Measurements from ENCODE around the gene TSPY9. TPM values are rescaled to one million over a fixed set of nuclear protein-coding genes. Genes with fewer than 3 reads are reported as not detected.
"Not testable (repeated sequence)": the region's sequence is repeated elsewhere in the genome, so short reads cannot be mapped to it uniquely, and the experiment has no call there.

TSPY9 gene, protein sequence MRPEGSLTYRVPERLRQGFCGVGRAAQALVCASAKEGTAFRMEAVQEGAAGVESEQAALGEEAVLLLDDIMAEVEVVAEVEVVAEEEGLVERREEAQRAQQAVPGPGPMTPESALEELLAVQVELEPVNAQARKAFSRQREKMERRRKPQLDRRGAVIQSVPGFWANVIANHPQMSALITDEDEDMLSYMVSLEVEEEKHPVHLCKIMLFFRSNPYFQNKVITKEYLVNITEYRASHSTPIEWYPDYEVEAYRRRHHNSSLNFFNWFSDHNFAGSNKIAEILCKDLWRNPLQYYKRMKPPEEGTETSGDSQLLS
- total RNA-seq (not detected), polyA plus RNA-seq (not detected)
- long read RNA-seq, donor 1 = 0 reads
- long read RNA-seq, donor 2 = 0 reads

DNA sequence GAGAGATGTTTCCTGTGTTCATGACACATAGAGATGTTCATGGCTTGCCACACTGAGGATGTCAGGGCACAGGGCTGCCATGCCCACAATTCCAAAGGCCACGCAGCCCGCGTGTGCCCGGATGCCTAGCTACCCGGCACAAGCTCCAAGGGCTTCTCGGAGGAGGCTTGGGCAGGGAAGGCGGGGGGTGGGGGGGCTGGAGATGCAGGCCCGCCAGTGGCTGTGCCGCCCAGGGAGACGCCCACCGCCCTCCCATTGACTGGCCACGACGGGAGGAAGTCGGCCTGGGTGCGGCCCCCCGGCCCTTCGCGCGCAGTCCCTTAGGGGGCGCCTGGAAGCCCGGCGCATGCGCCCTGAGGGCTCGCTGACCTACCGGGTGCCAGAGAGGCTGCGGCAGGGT is at the start of gene TSPY9:
Gene TSPY9 (plus strand): TSS at position 301 of the 400 bp plus-strand sequence. CDS start 46 bp downstream, at position 347.
- ATAC-seq (ENCODE audit: low FRiP score); H3K36me3 ChIP-seq (ENCODE audit: control insufficient read depth in 1 of 2, insufficient read depth in 2 of 2, low read length in 1 of 2); DNase-seq; H3K27ac ChIP-seq (ENCODE audit: low read depth in 1 of 2, low read length in 2 of 2); H3K4me3 ChIP-seq (ENCODE audit: low read length in 2 of 2); H3K27me3 ChIP-seq (ENCODE audit: control insufficient read depth in 1 of 2, insufficient read depth in 2 of 2, low read length in 1 of 2); H3K9me3 ChIP-seq (ENCODE audit: control insufficient read depth, low read length); intact Hi-C loops (cut with DNase I); H3K4me1 ChIP-seq (ENCODE audit: control insufficient read depth in 1 of 2, insufficient read depth in 2 of 2, low read length in 2 of 2): not testable (repeated sequence)
- WGBS, 2 donors = no CpG with 5 or more reads among the region's 26 CpGs

DNA sequence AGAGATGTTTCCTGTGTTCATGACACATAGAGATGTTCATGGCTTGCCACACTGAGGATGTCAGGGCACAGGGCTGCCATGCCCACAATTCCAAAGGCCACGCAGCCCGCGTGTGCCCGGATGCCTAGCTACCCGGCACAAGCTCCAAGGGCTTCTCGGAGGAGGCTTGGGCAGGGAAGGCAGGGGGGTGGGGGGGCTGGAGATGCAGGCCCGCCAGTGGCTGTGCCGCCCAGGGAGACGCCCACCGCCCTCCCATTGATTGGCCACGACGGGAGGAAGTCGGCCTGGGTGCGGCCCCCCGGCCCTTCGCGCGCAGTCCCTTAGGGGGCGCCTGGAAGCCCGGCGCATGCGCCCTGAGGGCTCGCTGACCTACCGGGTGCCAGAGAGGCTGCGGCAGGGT is 20.4 kb upstream of the TSPY9 start, which contains the start of gene TSPY1:
Gene TSPY1 (plus strand): TSS at position 301 of the 400 bp plus-strand sequence. CDS start 46 bp downstream, at position 347.
- DNase-seq; H3K4me3 ChIP-seq (ENCODE audit: low read length in 2 of 2); ATAC-seq (ENCODE audit: low FRiP score); H3K4me1 ChIP-seq (ENCODE audit: control insufficient read depth in 1 of 2, insufficient read depth in 2 of 2, low read length in 2 of 2); H3K27ac ChIP-seq (ENCODE audit: low read depth in 1 of 2, low read length in 2 of 2); H3K9me3 ChIP-seq (ENCODE audit: control insufficient read depth, low read length); intact Hi-C loops (cut with DNase I); H3K27me3 ChIP-seq (ENCODE audit: control insufficient read depth in 1 of 2, insufficient read depth in 2 of 2, low read length in 1 of 2); H3K36me3 ChIP-seq (ENCODE audit: control insufficient read depth in 1 of 2, insufficient read depth in 2 of 2, low read length in 1 of 2): not testable (repeated sequence)
- WGBS, 2 donors = 87% methylated on average over 12 of the region's 25 CpGs; no CpG with 5 or more reads in 1 of the 2 donors

DNA sequence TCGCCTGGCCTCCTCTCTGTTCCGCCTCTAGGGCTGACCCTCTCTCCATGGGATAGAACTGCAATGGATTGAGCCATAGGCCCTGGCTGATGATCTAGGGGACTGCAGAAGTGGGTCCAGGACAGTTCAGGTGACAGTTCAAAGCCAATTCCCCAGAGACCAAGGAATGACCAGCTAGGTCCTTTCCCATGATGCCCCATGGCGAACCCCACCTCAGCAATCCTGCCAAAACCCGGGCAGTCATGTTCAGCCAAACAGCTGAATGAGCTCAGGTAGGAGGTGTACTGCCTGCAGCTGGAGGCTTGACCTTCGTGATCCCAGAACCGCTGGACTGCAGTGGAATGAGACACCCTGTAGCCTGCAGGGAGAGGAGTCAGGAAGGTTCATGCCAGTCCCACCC is 17.3 kb downstream of the TSPY9 start:
- DNase-seq; H3K27ac ChIP-seq (ENCODE audit: low read depth in 1 of 2, low read length in 2 of 2); H3K4me3 ChIP-seq (ENCODE audit: low read length in 2 of 2); H3K36me3 ChIP-seq (ENCODE audit: control insufficient read depth in 1 of 2, insufficient read depth in 2 of 2, low read length in 1 of 2); H3K27me3 ChIP-seq (ENCODE audit: control insufficient read depth in 1 of 2, insufficient read depth in 2 of 2, low read length in 1 of 2); H3K4me1 ChIP-seq (ENCODE audit: control insufficient read depth in 1 of 2, insufficient read depth in 2 of 2, low read length in 2 of 2); intact Hi-C loops (cut with DNase I); ATAC-seq (ENCODE audit: low FRiP score); H3K9me3 ChIP-seq (ENCODE audit: control insufficient read depth, low read length): not testable (repeated sequence)
- WGBS, 2 donors = 71% methylated on average over 2 of the region's 6 CpGs; no CpG with 5 or more reads in 1 of the 2 donors

DNA sequence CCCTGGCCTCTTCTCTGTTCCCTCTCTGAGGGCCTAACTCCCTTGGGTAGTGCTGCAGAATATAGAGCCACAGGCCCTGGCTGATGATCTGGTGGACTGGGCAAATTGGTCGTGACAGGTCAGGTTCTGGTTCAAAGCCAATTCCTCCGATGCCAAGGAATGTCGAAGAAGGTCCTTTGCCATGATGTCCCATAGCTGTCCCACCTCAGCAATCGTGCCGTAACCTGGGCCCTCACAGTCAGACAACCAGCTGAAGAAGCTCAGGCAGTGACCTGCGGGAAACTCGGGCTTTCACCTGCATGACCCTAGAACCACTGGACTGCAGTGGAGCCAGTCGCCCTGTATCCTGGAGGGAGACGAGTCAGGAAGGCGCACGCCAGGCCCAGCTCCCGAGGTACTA is 29.2 kb downstream of the TSPY9 start:
- H3K36me3 ChIP-seq (ENCODE audit: control insufficient read depth in 1 of 2, insufficient read depth in 2 of 2, low read length in 1 of 2); H3K27me3 ChIP-seq (ENCODE audit: control insufficient read depth in 1 of 2, insufficient read depth in 2 of 2, low read length in 1 of 2); H3K27ac ChIP-seq (ENCODE audit: low read depth in 1 of 2, low read length in 2 of 2); intact Hi-C loops (cut with DNase I); H3K4me1 ChIP-seq (ENCODE audit: control insufficient read depth in 1 of 2, insufficient read depth in 2 of 2, low read length in 2 of 2); H3K9me3 ChIP-seq (ENCODE audit: control insufficient read depth, low read length); H3K4me3 ChIP-seq (ENCODE audit: low read length in 2 of 2); ATAC-seq (ENCODE audit: low FRiP score); DNase-seq: not testable (repeated sequence)
- WGBS, 2 donors = 79% methylated on average over 7 of the region's 12 CpGs; no CpG with 5 or more reads in 1 of the 2 donors

DNA sequence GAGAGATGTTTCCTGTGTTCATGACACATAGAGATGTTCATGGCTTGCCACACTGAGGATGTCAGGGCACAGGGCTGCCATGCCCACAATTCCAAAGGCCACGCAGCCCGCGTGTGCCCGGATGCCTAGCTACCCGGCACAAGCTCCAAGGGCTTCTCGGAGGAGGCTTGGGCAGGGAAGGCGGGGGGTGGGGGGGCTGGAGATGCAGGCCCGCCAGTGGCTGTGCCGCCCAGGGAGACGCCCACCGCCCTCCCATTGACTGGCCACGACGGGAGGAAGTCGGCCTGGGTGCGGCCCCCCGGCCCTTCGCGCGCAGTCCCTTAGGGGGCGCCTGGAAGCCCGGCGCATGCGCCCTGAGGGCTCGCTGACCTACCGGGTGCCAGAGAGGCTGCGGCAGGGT is 40.5 kb downstream of the TSPY9 start, which contains the start of gene TSPY10:
Gene TSPY10 (plus strand): TSS at position 301 of the 400 bp plus-strand sequence. CDS start 46 bp downstream, at position 347.
- H3K4me3 ChIP-seq (ENCODE audit: low read length in 2 of 2); intact Hi-C loops (cut with DNase I); H3K27me3 ChIP-seq (ENCODE audit: control insufficient read depth in 1 of 2, insufficient read depth in 2 of 2, low read length in 1 of 2); H3K9me3 ChIP-seq (ENCODE audit: control insufficient read depth, low read length); ATAC-seq (ENCODE audit: low FRiP score); H3K36me3 ChIP-seq (ENCODE audit: control insufficient read depth in 1 of 2, insufficient read depth in 2 of 2, low read length in 1 of 2); H3K27ac ChIP-seq (ENCODE audit: low read depth in 1 of 2, low read length in 2 of 2); DNase-seq; H3K4me1 ChIP-seq (ENCODE audit: control insufficient read depth in 1 of 2, insufficient read depth in 2 of 2, low read length in 2 of 2): not testable (repeated sequence)
- no CpG with 5 or more reads among the region's 26 CpGs for WGBS, 2 donors

Other genes with a start within 250 kb of the TSPY9 start
- gene TSPY4, start 149.8 kb upstream of the TSPY9 start, total RNA-seq = not detected
- gene TSPY4, start 149.8 kb upstream of the TSPY9 start, polyA plus RNA-seq = not detected
- not detected for gene TSPY8, start 129.5 kb upstream of the TSPY9 start, total RNA-seq
- gene TSPY8, start 129.5 kb upstream of the TSPY9 start, polyA plus RNA-seq = not detected
- gene TSPY3, start 88.8 kb upstream of the TSPY9 start, total RNA-seq = not detected
- gene TSPY3, start 88.8 kb upstream of the TSPY9 start, polyA plus RNA-seq = not detected
- gene TSPY1, start 20.3 kb upstream of the TSPY9 start, total RNA-seq = not detected
- gene TSPY1, start 20.3 kb upstream of the TSPY9 start, polyA plus RNA-seq = not detected
- gene TSPY10, start 40.6 kb downstream of the TSPY9 start, total RNA-seq = not detected
- gene TSPY10, start 40.6 kb downstream of the TSPY9 start, polyA plus RNA-seq = not detected

All from aorta (tissue), 5 donors.